ENCODE measurements around the gene ARIH1. TPM values are rescaled to one million over a fixed set of nuclear protein-coding genes. Genes with fewer than 3 reads are reported as not detected.

The ARIH1 gene
- total and polyA plus RNA-seq, 2 of the 8 experiments (the other 6 are each of a cell fraction or from before 2014, with no cell fraction given) = 32.7 to 179 TPM

DNA sequence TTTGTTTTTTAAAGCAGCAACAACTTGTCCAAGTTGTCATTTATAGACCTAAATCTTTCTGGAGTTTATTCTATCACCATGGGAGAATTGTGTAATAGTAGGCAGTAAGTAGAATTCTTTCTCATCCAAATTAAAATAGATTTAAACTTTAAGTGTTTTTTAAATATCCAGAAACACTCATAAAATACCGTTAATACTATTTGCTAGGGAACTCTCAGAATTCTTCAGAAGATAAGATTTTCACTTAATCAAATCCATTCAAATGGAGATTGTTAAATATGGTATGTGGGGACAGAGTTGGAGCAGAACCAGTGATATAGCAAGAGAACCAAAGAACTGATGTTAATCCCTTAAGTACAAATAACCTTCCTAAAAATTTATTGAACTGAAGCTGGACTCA is 71.0 kb downstream of the ARIH1 start:
- Histone ChIP-seq H3K56ac (replicated peaks; ENCODE audit: insufficient read length, low read depth, low read length) (no peak overlapping the region), H3K4me2 (ENCODE audit: insufficient read depth in 1 of 2, low read depth in 2 of 2, low read length in 2 of 2) (no peak overlapping the region), H4K20me1 (replicated peaks in 1 of 2; ENCODE audit: control insufficient read depth in 1 of 2, insufficient read depth in 2 of 2, low read length in 2 of 2) (peaks cover 0 to 1% of the 10 kb centered on the region in 2 experiments), H3K23ac (ENCODE audit: insufficient read length) (no peak overlapping the region), H3K79me1 (ENCODE audit: low read depth, low read length) (no peaks in the 10 kb centered on the region), H3K18ac (ENCODE audit: extremely low read depth, low read length) (no peak overlapping the region), H3K9ac (replicated peaks in 1 of 4; ENCODE audit: extremely low read depth in 1 of 4, low read depth in 3 of 4, low read length in 3 of 4) (no peak overlapping the region), H2BK20ac (ENCODE audit: low read length) (no peak overlapping the region), H3K9me3 (ENCODE audit: insufficient read depth in 2 of 2, low read depth in 1 of 2, low read length in 1 of 2) (peaks cover 8 to 9% of the 10 kb centered on the region in 2 experiments; a peak in 2 of 4 replicates), H2BK120ac (replicated peaks; ENCODE audit: low read depth, low read length) (no peak overlapping the region), H3K4me3 (ENCODE audit: extremely low read depth in 1 of 4, insufficient read depth in 2 of 4, low read depth in 3 of 4, low read length in 4 of 4) (no peak overlapping the region), H2BK15ac (ENCODE audit: low read length) (no peak overlapping the region), H3K23me2 (ENCODE audit: low read depth, low read length) (no peaks in the 10 kb centered on the region), H3K14ac (ENCODE audit: insufficient read length) (no peak overlapping the region), H3K79me2 (ENCODE audit: control insufficient read depth in 1 of 2, insufficient read depth in 2 of 2, low read length in 2 of 2) (peaks cover 0 to 12% of the 10 kb centered on the region in 2 experiments; a peak in 2 of 4 replicates), H3K36me3 (ENCODE audit: control insufficient read depth in 2 of 4, insufficient read depth in 4 of 4, low read length in 3 of 4) (peaks cover 3 to 12% (median 7%) of the 10 kb centered on the region in 4 experiments; a peak in 4 of 8 replicates), H3K27me3 (replicated peaks in 1 of 4; ENCODE audit: control insufficient read depth in 3 of 4, extremely low read depth in 1 of 4, insufficient read depth in 3 of 4, low read length in 3 of 4) (no peaks in the 10 kb centered on the region), H4K5ac (ENCODE audit: insufficient read length, low read depth, low read length) (no peak overlapping the region), H4K91ac (replicated peaks; ENCODE audit: insufficient read length, low read length) (no peak overlapping the region), H2AK5ac (ENCODE audit: low read depth, low read length) (no peak overlapping the region), H2BK12ac (ENCODE audit: low read depth, low read length) (no peak overlapping the region), H3K4me1 (replicated peaks in 1 of 4; ENCODE audit: control insufficient read depth in 3 of 4, insufficient read depth in 4 of 4, low read length in 3 of 4) (no peaks in the 10 kb centered on the region), H2AFZ (ENCODE audit: low read length) (no peak overlapping the region), H3K27ac (ENCODE audit: low read depth, low read length) (no peak overlapping the region), H2BK5ac (ENCODE audit: low read depth, low read length) (no peak overlapping the region), H3K4ac (replicated peaks; ENCODE audit: insufficient read length, low read depth, low read length) (no peak overlapping the region), H4K8ac (ENCODE audit: extremely low read depth, insufficient read depth, low read length) (no peak overlapping the region)
- DNase-seq (ENCODE audit: low read depth in 1 of 2, low spot score in 2 of 2) = no peak
- POLR2A ChIA-PET (ENCODE audit: partially characterized antibody) = no interaction called here
- no peak for FAIRE-seq
- CTCF ChIA-PET (ENCODE audit: partially characterized antibody) = interaction anchor here (1.4 to 1.7 kb wide), 2 partner anchors 12 to 16 kb away, joined by 4 to 16 read pairs; no protein-coding TSS in a partner anchor
- WGBS, 2 experiments (ENCODE audit: extremely low coverage in 1 of 2, insufficient coverage in 1 of 2, insufficient read length in 1 of 2, insufficient replicate concordance in 2 of 2, low coverage in 1 of 2, low lambda C conversion rate in 2 of 2, missing lambda C conversion rate in 1 of 2) = 94% methylated on average over 1 of the region's 1 CpG; no CpG with 5 or more reads in 1 of the 2 experiments
- TF ChIP-seq SIRT6 (IDR thresholded peaks at IDR 0.05; ENCODE audit: low read length) (no peak), CHD1 (IDR thresholded peaks at IDR 0.05; ENCODE audit: low read depth, low read length) (no peak), KDM4A (IDR thresholded peaks at IDR 0.05; ENCODE audit: low read depth, low read length, severe bottlenecking) (no peak), JUND (IDR thresholded peaks at IDR 0.05; ENCODE audit: low read length) (no peak), HDAC6 (IDR thresholded peaks at IDR 0.05; ENCODE audit: low read depth, low read length) (no peak), BRCA1 (IDR thresholded peaks at IDR 0.05; ENCODE audit: low read depth, low read length) (no peak), POLR2AphosphoS5 (IDR thresholded peaks at IDR 0.05; ENCODE audit: low read depth, low read length) (no peak), RXRA (IDR thresholded peaks at IDR 0.05; ENCODE audit: insufficient read depth, low read depth, low read length) (no peak), PHF8 (conservative IDR thresholded peaks at IDR 0.05; ENCODE audit: low read depth, low read length) (no peak), POLR2A (IDR thresholded peaks at IDR 0.05; ENCODE audit: control extremely low read depth in 1 of 2, low read depth in 2 of 2, low read length in 2 of 2) (no peak), POU5F1 (IDR thresholded peaks at IDR 0.05; ENCODE audit: low read depth, low read length) (no peak), GTF2F1 (IDR thresholded peaks at IDR 0.05; ENCODE audit: borderline replicate concordance, low read depth, low read length) (no peak), SRF (IDR thresholded peaks at IDR 0.05; ENCODE audit: low read depth, low read length) (no peak)
- TF ChIP-seq, protein P1, sequence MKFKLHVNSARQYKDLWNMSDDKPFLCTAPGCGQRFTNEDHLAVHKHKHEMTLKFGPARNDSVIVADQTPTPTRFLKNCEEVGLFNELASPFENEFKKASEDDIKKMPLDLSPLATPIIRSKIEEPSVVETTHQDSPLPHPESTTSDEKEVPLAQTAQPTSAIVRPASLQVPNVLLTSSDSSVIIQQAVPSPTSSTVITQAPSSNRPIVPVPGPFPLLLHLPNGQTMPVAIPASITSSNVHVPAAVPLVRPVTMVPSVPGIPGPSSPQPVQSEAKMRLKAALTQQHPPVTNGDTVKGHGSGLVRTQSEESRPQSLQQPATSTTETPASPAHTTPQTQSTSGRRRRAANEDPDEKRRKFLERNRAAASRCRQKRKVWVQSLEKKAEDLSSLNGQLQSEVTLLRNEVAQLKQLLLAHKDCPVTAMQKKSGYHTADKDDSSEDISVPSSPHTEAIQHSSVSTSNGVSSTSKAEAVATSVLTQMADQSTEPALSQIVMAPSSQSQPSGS (IDR thresholded peaks at IDR 0.05; ENCODE audit: low read length) = no peak
